Left lung (tissue), 14 donors: ENCODE data around the gene ARL6IP6. TPM values are rescaled to one million over a fixed set of nuclear protein-coding genes. Genes with fewer than 3 reads are reported as not detected.

Source experiments
- ATAC-seq: fragments of 200-7000 bp; cut with Tn5 transposase; one replicate; pipeline ENCODE4 v1.9.1; 2020; ENCODE audit warnings: moderate library complexity
- DNase-seq, 4 donors: peaks; one replicate each; pipeline ENCODE4 v3.0.0-alpha.2; 2013 to 2020
- H3K27ac ChIP-seq, 2 donors: fragments of 200-600 bp; sonication (generic) in 1 of 2; one replicate each; pipeline versions ENCODE4 v1.5.0 to v1.8.0; 2020 to 2021
- H3K27me3 ChIP-seq, 2 donors: fragments of 200-600 bp; sonication (generic) in 1 of 2; one replicate each; pipeline versions ENCODE4 v1.5.0 to v1.8.0; 2020 to 2021
- H3K36me3 ChIP-seq, 2 donors: fragments of 200-600 bp; sonication (generic) in 1 of 2; one replicate each; pipeline versions ENCODE4 v1.5.0 to v1.8.0; 2020 to 2021
- H3K4me1 ChIP-seq, 2 donors: fragments of 200-600 bp; one replicate each; pipeline ENCODE4 v1.8.0; 2021
- H3K4me3 ChIP-seq, 2 donors: fragments of 200-600 bp; sonication (generic) in 1 of 2; one replicate each; pipeline versions ENCODE4 v1.5.0 to v1.8.0; 2020 to 2021; ENCODE audit warnings: mild to moderate bottlenecking in 1 of 2
- H3K9me3 ChIP-seq, 2 donors: fragments of 200-600 bp; sonication (generic) in 1 of 2; one replicate each; pipeline versions ENCODE4 v1.5.0 to v1.8.0; 2020 to 2021
- CTCF ChIP-seq, 2 donors: fragments of 200-600 bp; sonication (generic) in 1 of 2; IDR thresholded peaks; one replicate each; pipeline versions ENCODE4 v1.5.0 to v1.8.0; 2021; ENCODE audit warnings: antibody characterized with exemption in 2 of 2
- intact Hi-C, 2 donors: fragments of 100-400 bp; cut with DNase I; formaldehyde crosslinking; loops; one replicate each; pipeline versions ENCODE4 v1.11.2 to v1.14.2; 2022
- long read RNA-seq, 12 donors: library from polyadenylated mRNA in 2 of 12; unstranded in 2 of 12; transcript quantifications; one replicate each; pipeline ENCODE4 v2.0.0 and lab custom pipeline, GENCODE V29; 2019 to 2026
- polyA plus RNA-seq, 6 donors: library from polyadenylated mRNA; unstranded; fragments of 120-200 nt; gene quantifications; one replicate each; pipeline ENCODE4 v1.2.1, GENCODE V29; 2013; ENCODE audit not compliant: insufficient read length in 6 of 6
- total RNA-seq, 2 donors: library from RNA; stranded (reverse); fragmentation: NEBNext Ultra II Directional; extraction: Animal tissue kit (Norgen Biotek cat#: 25700); gene quantifications; one replicate each; pipeline ENCODE4 v1.2.1, GENCODE V29; 2021
- donor health status: DM: no; HTN: yes; CAD: no.
- donor health status: DM: no; HTN: no; CAD: no.

Gene ARL6IP6
- 10 to 100 TPM; 15.1 to 23.4 TPM for total RNA-seq
- polyA plus RNA-seq = 10 to 100 TPM; 46.7 to 62.0 (median 52.4) TPM
- long read RNA-seq, donor 1, transcript ARL6IP6-201 (4 exons, 2,805 nt) = major isoform, 25 of 28 reads
- long read RNA-seq, donor 1, partial matches to known transcripts = 0 of 28 reads
- long read RNA-seq, donor 1, other reads (novel, unspliced or antisense) = 0 of 28 reads
- long read RNA-seq, donor 2, transcript ARL6IP6-201 (4 exons, 2,805 nt) = major isoform, 27 of 52 reads
- long read RNA-seq, donor 2, partial matches to known transcripts = 25 of 52 reads
- long read RNA-seq, donor 2, other reads (novel, unspliced or antisense) = 0 of 52 reads
- long read RNA-seq, donor 3, transcript ARL6IP6-201 (4 exons, 2,805 nt) = major isoform, 20 of 22 reads
- long read RNA-seq, donor 3, partial matches to known transcripts = 0 of 22 reads
- long read RNA-seq, donor 3, other reads (novel, unspliced or antisense) = 0 of 22 reads
- long read RNA-seq, donor 4, transcript ARL6IP6-201 (4 exons, 2,805 nt) = major isoform, 12 of 20 reads
- long read RNA-seq, donor 4, partial matches to known transcripts = 0 of 20 reads
- long read RNA-seq, donor 4, other reads (novel, unspliced or antisense) = 8 of 20 reads
- long read RNA-seq, donor 5, transcript ARL6IP6-201 (4 exons, 2,805 nt) = major isoform, 13 of 17 reads
- long read RNA-seq, donor 5, partial matches to known transcripts = 0 of 17 reads
- long read RNA-seq, donor 5, other reads (novel, unspliced or antisense) = 0 of 17 reads
- long read RNA-seq, donor 6, transcript ARL6IP6-201 (4 exons, 2,805 nt) = major isoform, 33 of 33 reads
- long read RNA-seq, donor 6, partial matches to known transcripts = 0 of 33 reads
- long read RNA-seq, donor 6, other reads (novel, unspliced or antisense) = 0 of 33 reads
- long read RNA-seq, donor 7, transcript ARL6IP6-201 (4 exons, 2,805 nt) = major isoform, 24 of 24 reads
- long read RNA-seq, donor 7, partial matches to known transcripts = 0 of 24 reads
- long read RNA-seq, donor 7, other reads (novel, unspliced or antisense) = 0 of 24 reads
- long read RNA-seq, donor 8, transcript ARL6IP6-201 (4 exons, 2,805 nt) = major isoform, 15 of 15 reads
- long read RNA-seq, donor 8, partial matches to known transcripts = 0 of 15 reads
- long read RNA-seq, donor 8, other reads (novel, unspliced or antisense) = 0 of 15 reads
- long read RNA-seq, donor 9 = 0 reads
- long read RNA-seq, donor 10, partial matches to known transcripts = 0 of 12 reads
- long read RNA-seq, donor 10, other reads (novel, unspliced or antisense) = 8 of 12 reads
- long read RNA-seq, donor 11, transcript ARL6IP6-201 (4 exons, 2,805 nt) = major isoform, 18 of 22 reads
- long read RNA-seq, donor 11, partial matches to known transcripts = 0 of 22 reads
- long read RNA-seq, donor 11, other reads (novel, unspliced or antisense) = 0 of 22 reads
- long read RNA-seq, donor 12, transcript ARL6IP6-201 (4 exons, 2,805 nt) = major isoform, 25 of 28 reads
- long read RNA-seq, donor 12, partial matches to known transcripts = 0 of 28 reads
- long read RNA-seq, donor 12, other reads (novel, unspliced or antisense) = 0 of 28 reads

GRCh38 chr2:152718076-152718908, at the start of gene ARL6IP6:
Gene ARL6IP6, plus strand, starts transcription at chr2:152718620. Its CDS starts 5 bp downstream, at chr2:152718625.
- intact Hi-C loops = no loop called here
- Histone ChIP-seq H3K4me3 (peak within 1 kb of the TSS; percentile 85 to 95), H3K4me1 (peaks cover 20 to 51% of the 10 kb centered on the region in 2 donors), H3K9me3 (no peaks in the 10 kb centered on the region), H3K36me3 (peaks cover 0 to 25% of the 10 kb centered on the region in 2 donors), H3K27ac (peak within 1 kb of the TSS; percentile 98 to 99), H3K27me3 (no peaks in the 10 kb centered on the region)
- ATAC-seq (peak; percentile 89), DNase-seq (peak; percentile 94 to 98 (median 96))
- TF ChIP-seq CTCF (IDR thresholded peaks at IDR 0.05) = no peak

- DNase-seq = no peak
- peaks cover 0 to 98% of the 10 kb centered on the region in 2 donors for H3K36me3 ChIP-seq
- no peak overlapping the region for H3K4me3 ChIP-seq
- intact Hi-C loops = no loop called here
- no peak overlapping the region for H3K27ac ChIP-seq
- TF ChIP-seq CTCF (IDR thresholded peaks at IDR 0.05) = no peak
- no peaks in the 10 kb centered on the region for H3K4me1 ChIP-seq
- no peaks in the 10 kb centered on the region for H3K9me3 ChIP-seq
- H3K27me3 ChIP-seq = no peaks in the 10 kb centered on the region
- ATAC-seq = no peak
Observed at GRCh38 chr2:152674334-152674733, 44.1 kb upstream of the ARL6IP6 start.

- H3K36me3 ChIP-seq = peaks cover 0 to 97% of the 10 kb centered on the region in 2 donors
- TF ChIP-seq CTCF (IDR thresholded peaks at IDR 0.05) = no peak
- intact Hi-C loops = no loop called here
- H3K4me3 ChIP-seq = no peak overlapping the region
- H3K4me1 ChIP-seq = no peaks in the 10 kb centered on the region
- no peak overlapping the region for H3K27ac ChIP-seq
- no peaks in the 10 kb centered on the region for H3K9me3 ChIP-seq
- DNase-seq (no peak), ATAC-seq (no peak)
- no peaks in the 10 kb centered on the region for H3K27me3 ChIP-seq
Observed at GRCh38 chr2:152676461-152676860, 42.0 kb upstream of the ARL6IP6 start.

GRCh38 chr2:152678808-152679207, 39.6 kb upstream of the ARL6IP6 start:
- peaks cover 0 to 75% of the 10 kb centered on the region in 2 donors for H3K36me3 ChIP-seq
- H3K27me3 ChIP-seq = no peaks in the 10 kb centered on the region
- no peaks in the 10 kb centered on the region for H3K9me3 ChIP-seq
- intact Hi-C loops = no loop called here
- DNase-seq (no peak), ATAC-seq (no peak)
- TF ChIP-seq CTCF (IDR thresholded peaks at IDR 0.05) = no peak
- H3K4me1 ChIP-seq = no peaks in the 10 kb centered on the region
- H3K4me3 ChIP-seq = no peak overlapping the region
- no peak overlapping the region for H3K27ac ChIP-seq
